NCI-H2227 treated with DMSO at 0.1 percent for 48 hours (cell line): Measurements from ENCODE around the gene HES2.
"Not testable (repeated sequence)": the region's sequence is repeated elsewhere in the genome, so short reads cannot be mapped to it uniquely, and the experiment has no call there.

Source experiments
- DNase-seq: peaks from one replicate; lab custom pipeline; 2025; lab: John Stamatoyannopoulos, UW

Gene HES2, protein sequence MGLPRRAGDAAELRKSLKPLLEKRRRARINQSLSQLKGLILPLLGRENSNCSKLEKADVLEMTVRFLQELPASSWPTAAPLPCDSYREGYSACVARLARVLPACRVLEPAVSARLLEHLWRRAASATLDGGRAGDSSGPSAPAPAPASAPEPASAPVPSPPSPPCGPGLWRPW

GRCh38 chr1:6419804-6420453 lies at the start of gene HES2:
HES2 (minus strand) TSS chr1:6419919; CDS start chr1:6419820, 99 bp downstream.
- DNase-seq = no peak

- no peak for DNase-seq
Measured at GRCh38 chr1:6468729-6469461, 49.2 kb upstream of the HES2 start.

DNA sequence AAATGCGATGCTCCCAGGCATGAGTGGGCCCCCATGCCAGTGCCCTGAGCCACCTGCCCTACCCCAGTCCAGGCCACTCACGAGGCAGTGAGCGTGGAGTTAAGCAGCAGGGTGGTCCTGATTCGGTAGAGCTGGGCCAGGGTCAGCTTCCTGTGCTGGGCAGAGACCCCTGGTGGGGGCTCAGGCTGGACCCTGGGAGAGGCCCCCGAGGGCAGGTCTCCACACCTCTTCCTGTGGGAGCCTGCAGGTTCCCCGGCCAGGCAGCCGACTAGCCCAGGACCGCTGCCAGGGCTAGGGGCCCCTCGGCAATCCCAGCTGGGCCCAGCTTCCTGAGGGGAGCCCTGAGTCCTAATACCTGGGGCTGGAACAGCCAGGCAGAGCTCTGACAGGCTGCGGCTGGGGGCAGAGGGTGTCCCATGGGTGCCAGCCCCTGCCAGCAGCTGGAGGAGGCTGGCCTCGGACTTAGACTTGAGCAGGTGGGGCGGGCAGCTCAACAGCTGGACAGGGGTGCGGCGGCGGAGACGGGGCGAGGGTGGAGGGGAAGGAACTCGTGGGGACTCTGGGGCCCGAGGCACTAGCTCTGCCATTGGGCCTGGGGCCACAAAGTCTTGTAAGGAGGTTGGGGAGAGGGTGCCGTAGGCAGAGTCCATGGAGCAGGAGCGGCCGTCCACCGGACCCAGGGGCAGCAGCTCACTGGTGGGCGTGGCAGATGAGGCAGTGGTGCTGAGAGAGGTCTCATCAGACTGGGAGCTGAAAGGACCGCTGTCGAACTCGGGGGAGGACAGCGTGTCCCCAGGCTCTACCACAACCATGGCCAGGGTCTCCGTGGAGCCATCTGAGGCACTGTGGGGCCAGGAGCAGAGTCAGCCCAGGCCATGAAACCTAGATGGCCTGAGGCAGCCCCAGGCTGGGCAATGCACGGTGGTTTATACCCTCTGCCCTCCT lies 48.3 kb upstream of the HES2 start:
- DNase-seq = no peak

GRCh38 chr1:6467224-6467623 lies 47.5 kb upstream of the HES2 start:
- no peak for DNase-seq

DNA sequence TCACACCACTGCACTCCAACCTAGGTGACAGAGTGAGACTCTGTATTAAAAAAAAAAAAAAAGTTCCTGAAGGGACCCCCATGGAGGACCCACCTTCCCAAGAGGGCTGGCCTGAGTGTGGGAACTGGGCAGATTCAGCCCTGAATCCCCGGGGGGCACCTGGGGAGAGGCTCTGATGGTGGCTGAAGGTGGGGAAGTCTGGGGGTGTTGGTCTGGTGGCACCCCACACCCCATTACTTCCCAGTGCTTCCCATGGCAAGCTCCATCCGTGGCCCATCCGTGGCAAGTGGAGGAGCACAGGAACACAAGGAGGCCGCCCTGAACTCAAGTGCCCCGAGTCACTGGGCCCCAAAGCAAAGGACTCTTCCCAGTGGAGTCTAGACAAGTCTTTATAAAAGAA lies 47.0 kb upstream of the HES2 start:
- DNase-seq = no peak

DNA sequence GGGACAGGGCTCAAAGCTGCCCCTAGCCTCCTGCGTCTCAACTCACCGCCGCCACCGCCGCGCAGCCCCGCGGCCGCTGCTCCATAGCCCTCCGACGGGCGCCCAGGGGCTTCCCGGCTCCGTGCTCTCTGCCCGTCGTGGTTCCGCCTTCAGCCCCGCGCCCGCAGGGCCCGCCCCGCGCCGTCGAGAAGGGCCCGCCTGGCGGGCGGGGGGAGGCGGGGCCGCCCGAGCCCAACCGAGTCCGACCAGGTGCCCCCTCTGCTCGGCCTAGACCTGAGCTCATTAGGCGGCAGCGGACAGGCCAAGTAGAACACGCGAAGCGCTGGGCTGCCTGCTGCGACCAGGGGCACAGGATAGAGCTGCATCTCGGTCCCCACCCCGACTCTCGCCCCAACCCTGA lies 46.3 kb upstream of the HES2 start, which contains the start of gene TNFRSF25:
Gene TNFRSF25 (minus strand): TSS at position 151 of the 400 bp plus-strand sequence. CDS start 66 bp downstream, at position 85.
- DNase-seq = no peak

GRCh38 chr1:6465461-6466005 lies 45.8 kb upstream of the HES2 start:
- no peak for DNase-seq

DNA sequence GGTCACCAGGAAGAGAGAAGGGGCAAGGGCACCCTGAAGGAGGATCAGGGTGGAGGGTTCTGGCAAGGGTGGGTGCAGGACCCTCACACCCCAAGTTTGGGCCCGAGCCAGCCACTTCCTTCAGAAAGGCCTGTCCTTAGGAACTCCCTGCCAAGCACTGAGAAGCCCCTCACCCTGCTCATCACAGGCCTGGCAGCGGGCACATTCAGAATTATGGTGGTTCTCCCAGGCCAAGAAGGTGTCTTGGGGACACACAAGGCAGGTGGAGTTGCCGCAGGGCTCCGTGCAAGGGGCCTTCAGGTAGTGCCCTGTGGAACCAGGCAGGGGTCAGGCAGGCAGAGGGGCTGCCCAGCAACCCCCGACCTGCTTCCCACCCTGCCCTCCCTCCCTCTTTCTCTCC lies 45.2 kb upstream of the HES2 start:
- DNase-seq = no peak

- DNase-seq = no peak
Measured at GRCh38 chr1:6464514-6464836, 44.8 kb upstream of the HES2 start.

- no peak for DNase-seq
Measured at GRCh38 chr1:6463120-6463412, 43.3 kb upstream of the HES2 start.

DNA sequence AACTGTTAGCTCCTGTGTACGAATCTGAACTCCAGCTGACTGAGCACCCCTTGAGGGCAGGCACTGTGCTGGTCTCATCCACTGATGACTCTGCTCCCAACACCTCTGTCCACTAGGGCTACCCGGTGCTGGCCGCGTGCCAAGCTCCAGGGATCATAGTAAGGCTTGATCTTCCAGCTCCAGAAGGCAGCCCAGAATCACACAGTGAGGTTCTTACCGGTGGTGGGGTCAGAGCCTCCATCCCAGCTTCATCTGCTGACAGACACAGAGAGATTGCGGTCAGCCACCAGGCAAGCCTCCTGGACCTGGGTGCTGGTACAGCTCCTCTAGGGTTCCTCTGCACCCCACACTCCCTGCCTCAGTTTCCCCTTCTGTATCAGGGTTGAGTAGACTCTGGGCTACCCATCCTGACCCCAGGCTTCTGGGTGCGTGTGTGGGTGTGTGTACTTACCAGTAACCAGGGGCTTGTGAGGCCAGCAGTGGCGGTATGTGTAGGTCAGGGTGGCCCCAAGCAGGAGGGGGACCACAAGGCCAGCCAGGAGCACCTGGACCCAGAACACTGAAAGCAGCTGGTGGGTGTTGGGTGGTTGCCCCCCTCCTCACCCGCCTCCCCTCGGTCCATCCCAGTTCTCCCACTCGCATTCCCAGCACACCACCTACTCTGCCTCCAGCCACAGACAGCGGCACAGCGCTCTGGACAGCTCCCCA lies 42.8 kb upstream of the HES2 start:
- DNase-seq = no peak

- DNase-seq = no peak
Measured at GRCh38 chr1:6461538-6462411, 42.1 kb upstream of the HES2 start.

GRCh38 chr1:6461051-6461530 lies 41.4 kb upstream of the HES2 start:
- DNase-seq = no peak

- no peak for DNase-seq
Measured at GRCh38 chr1:6460301-6461050, 40.8 kb upstream of the HES2 start.

- DNase-seq = no peak
Measured at GRCh38 chr1:6459850-6460265, 40.1 kb upstream of the HES2 start.

DNA sequence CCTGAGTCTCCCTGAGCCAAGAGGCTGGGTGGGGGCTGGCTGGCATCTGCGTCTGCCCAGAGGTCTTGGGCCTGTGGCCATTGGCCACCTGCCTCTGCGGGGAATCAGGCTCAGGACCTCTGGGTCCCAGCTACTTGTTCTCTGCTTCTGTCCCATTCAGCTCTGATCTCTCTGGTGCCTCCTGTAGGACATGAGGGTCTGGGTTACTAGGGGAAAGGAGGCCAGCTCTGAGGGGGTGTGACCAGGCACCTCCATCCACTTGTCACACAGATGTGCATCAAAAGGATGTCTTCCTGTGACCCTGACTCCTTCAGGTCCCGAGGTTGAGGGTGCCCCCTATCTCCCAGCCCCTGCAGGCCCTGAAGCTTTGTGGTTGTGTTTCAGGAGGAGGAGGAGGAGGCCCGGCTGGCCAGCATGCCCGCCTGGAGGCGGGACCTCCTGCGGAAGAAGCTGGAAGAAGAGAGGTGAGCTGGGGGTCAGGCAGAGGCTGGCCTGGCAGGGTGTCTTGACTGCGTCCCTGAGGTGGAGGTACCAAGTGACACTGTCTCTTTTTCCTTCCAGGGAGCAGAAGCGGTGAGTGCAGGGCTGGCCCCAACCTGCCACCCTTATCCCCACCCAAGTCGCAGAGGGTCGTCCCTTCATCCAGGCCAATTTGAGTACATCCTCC lies 37.2 kb upstream of the HES2 start:
- no peak for DNase-seq

- DNase-seq = not testable (repeated sequence)
Measured at GRCh38 chr1:6455752-6456520, 36.2 kb upstream of the HES2 start.
